COLO668 (cell line): ENCODE results near the gene LHX1.

Experiments used
- DNase-seq: peaks from one replicate; lab custom pipeline; 2025; ENCODE audit not compliant: unreplicated experiment; lab: John Stamatoyannopoulos, UW

Gene LHX1

DNA sequence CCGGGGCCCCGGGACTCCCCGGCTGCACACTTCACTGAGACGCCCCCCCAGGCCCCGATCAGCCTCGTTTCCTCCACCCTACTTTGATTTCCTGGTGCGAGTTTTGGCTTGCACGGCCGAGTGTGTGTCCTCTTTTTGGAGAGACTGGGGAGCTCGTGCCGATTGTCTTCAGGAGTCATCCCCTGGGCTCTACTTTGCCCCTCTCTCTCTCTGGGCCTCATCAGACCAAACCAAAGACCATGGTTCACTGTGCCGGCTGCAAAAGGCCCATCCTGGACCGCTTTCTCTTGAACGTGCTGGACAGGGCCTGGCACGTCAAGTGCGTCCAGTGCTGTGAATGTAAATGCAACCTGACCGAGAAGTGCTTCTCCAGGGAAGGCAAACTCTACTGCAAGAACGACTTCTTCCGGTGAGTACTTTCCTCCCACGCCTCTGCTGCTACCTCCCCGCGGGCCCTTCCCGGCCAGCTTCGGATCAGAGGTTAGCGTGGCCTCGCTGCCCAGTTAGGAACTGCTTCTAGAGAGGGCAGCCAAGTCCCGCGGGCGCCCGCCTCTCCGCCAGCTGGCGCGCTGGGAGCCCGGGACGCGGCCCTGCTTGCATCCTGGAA, 787 bp downstream of the LHX1 start:
- DNase-seq, result peak; percentile 13

DNA sequence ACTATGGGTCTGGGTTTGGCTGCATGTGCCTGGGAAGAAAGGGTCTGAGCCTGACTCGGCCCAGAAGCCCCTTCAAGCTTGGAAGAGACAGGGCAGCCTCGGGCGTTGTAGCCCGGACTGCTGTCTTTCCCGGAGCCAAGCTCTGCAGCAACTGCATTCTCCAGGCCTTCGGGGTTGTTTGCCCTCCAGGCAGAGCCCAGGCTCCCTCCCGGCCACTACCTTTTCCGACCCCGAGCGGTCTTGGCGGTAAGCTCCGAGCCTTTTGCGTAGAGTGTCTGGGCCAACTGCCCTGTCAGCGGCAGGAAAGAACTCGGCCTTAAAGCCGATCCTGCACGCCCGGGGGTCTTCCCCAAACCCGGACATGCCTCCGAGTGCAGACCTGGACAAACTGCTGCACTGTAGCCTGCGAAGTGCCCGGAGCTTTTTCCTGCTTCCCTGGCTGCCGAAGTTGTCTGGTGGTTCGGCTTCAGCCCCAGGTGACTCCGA, 1.3 kb downstream of the LHX1 start:
- peak; percentile 13 for DNase-seq

DNA sequence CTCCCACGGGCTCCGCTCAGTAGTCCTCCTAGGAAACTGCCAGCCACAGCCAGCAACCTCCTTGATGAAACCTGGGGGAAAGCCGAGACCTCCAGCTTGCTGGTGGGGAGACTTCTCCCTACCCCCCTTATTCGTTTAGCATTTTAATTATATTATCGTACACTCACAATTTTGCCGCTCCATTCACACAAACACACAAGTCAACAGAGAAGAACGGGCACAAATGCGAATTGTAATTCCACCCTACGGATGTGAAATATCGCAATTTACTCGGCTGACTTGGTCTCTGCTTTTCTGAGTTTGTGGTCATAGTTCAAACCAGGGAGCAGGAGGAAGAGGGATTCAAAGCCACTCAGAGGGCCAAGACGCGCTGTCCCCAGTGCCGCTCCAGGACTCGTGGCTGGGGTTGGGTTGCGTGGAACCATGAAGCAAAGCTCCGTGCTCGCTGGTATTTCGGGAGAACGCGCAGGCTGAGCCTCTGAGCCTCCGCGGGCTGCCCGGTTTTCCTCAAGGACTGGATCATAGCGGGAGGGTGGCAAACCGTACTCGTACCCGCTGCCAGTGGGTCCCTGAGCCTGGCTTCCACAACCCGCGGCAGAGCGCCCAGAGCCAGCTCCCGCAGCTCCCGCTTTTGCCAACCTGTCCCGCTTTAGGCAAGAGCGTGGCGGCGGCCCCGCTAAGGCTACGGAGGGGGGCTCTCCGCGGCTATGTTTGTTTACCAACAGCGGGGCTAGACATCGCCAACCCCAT, 2.0 kb downstream of the LHX1 start:
- no peak for DNase-seq

DNA sequence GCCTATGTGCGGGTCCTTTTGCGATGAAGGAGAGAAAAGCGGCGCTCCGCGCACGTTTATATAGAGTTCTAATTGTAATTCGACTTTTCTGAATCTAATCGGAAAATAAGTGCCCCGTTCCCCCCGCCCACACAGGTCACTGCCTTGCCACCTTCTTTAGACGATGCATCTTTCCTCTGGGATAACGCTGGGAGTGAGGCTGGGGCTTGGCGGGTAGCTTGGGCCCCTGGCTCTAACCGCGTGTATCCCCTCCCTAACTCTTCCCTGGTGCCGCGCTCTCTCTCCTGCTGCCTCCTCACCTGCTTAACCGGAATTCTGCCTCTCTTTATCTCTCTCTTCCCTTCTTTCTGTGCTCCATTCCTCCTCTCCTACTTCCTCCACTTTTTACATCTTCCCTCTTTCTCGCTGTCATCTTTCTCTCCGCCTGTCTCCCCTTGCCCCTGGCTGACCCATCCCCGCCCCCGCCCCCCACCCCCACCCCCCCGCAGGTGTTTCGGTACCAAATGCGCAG, 2.6 kb downstream of the LHX1 start:
- no peak for DNase-seq

DNA sequence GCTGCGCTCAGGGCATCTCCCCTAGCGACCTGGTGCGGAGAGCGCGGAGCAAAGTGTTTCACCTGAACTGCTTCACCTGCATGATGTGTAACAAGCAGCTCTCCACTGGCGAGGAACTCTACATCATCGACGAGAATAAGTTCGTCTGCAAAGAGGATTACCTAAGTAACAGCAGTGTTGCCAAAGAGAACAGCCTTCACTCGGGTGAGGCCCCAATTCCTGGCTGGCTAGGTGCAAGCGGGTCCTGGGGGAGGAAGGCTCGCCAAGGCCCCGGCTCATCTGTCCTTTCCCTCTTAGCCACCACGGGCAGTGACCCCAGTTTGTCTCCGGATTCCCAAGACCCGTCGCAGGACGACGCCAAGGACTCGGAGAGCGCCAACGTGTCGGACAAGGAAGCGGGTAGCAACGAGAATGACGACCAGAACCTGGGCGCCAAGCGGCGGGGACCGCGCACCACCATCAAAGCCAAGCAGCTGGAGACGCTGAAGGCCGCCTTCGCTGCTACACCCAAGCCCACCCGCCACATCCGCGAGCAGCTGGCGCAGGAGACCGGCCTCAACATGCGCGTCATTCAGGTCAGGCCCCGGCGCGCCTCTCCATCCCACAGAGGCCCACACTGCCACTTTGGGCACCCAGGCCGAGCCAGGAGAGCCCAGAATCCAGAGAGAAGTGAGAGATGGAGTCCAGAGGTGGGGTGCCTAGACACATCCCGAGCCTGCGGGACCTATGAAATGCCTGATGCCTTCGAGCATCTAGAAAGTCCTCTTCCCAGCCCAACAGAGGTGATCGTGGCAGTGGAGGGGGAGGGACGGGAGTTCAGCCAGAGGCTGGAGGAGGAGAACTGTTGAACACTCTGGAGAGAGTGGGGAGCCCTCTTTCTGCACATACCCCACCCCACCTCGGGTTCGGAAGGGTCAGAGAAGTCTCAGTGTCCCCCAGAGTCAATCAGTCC, 3.3 kb downstream of the LHX1 start:
- no peak for DNase-seq

DNA sequence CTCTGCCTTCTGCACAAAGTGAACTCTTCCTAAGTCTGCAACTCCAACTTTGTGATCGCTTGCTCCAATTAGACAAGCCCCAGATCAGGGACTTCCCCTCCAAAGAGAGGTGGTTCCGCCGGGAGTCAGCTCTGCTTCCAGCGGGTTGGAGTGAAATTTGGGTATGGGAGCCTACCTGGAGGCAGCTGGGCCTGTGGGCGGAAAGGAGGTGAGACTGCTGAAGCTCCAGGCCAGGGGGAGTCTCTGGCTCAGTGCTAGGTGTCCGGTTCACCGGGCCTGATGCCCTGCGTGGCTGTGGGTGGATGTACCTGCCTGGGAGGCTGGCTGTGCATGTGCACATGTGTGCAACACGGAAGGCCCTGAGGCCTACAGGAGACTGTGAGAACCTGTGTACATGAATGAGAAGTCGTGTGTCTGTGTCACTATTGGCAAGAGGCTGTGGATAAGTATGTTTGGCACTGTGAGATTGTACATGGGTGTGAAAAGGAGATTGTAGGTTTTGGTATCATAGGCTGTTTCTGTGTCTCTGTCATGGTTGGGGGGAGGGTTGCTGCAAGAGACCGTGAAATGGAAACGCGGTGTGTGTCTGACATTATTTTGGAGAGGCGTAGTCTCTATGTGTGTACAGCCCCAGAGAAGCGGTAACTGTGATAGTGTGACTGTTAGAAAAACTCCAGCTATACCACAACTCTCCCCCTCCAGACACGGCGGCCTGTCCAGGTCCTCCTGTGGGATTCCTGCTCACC, 4.2 kb downstream of the LHX1 start:
- no peak for DNase-seq

DNA sequence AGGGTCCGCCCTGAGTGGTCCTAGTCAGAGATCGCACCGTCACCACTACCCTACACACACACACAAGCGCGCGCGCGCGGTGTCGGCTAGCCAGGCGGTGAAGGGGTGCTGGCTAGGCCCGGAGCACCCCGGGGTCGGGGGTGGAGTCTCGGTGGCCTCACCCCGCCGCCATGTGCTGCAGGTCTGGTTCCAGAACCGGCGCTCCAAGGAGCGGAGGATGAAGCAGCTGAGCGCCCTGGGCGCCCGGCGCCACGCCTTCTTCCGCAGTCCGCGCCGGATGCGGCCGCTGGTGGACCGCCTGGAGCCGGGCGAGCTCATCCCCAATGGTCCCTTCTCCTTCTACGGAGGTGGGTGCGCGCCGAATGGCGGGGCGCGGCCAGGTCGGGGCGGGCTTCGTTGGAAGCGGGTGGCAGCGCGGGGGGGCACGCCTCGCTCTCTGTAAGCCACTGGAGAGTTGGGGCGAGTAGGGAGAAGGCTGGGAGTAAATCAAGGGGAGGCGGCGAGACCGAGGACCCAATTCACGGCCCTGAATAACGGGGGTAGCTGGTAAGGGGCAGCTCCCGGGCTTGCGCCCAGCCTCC, 4.8 kb downstream of the LHX1 start:
- peak; percentile 36 for DNase-seq

DNA sequence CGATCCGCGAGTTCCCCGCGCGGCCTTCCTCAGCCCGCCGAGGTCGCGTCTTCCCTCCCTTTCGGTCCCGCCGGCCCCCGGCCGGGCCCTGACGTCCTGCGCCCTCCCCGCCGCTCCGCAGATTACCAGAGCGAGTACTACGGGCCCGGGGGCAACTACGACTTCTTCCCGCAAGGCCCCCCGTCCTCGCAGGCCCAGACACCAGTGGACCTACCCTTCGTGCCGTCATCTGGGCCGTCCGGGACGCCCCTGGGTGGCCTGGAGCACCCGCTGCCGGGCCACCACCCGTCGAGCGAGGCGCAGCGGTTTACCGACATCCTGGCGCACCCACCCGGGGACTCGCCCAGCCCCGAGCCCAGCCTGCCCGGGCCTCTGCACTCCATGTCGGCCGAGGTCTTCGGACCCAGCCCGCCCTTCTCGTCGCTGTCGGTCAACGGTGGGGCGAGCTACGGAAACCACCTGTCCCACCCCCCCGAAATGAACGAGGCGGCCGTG, 5.4 kb downstream of the LHX1 start:
- DNase-seq, result no peak

DNA sequence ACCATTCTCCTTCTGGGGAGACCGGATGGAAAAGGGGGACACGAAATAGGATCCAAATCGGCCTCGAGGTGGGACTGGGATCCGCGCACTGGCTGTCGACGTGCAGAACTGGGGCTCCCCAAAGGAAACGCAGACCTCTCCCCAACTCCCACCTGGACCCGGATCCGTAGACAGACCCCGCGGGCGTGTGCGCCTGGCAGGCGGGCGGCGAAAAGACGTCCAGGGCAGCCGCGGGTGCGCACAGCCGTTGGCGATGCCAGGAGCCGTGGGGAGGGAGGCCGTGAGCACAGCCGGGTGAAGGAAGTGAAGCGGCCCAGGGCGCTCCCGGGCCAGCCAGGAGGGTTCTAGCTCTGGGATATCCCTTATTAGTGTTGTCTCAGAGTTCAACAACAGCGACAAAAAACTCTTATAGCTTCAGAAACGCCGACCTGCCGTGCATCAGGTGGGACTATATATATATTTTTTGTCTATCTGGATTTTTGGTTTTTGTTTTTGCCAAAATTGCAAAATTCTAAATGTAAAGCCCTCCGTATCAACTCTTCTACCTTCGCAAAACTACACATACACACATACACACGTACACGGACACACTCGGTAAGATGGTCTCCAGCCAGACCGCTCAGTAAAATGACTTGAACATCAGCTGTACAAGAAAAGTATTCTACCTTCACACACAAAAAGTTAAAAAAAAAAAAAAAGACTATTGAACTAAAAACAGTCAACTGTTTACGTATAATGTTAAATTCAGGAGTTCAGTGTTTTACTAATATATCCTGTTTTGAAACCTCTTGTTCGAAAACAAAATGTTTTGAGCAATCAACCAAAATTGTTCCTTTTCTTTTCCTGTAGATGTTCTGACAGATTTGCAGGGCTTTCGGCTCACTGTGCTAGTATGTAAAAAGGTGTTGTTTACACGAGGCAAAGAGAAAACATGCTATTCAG, 6.2 kb downstream of the LHX1 start:
- DNase-seq, result no peak

DNA sequence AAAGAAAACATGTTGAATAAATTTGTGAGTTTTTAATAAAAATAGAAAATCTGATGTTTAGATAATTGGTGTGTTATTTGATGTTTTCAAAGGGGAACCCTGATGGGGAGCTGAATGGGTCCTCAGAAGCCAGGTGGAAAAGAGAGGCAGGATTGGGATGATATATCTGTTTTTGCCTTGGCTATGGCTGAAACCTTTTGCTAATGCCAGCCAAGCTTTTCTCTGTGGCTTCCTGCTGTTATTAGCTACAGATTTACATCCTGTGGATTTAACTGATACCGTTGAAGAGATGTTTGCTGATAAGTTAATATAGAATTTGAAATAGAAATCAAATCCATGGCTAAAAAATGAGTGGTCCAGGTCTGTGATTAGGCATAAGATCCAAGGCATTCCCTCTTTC, 7.3 kb downstream of the LHX1 start:
- no peak for DNase-seq

DNA sequence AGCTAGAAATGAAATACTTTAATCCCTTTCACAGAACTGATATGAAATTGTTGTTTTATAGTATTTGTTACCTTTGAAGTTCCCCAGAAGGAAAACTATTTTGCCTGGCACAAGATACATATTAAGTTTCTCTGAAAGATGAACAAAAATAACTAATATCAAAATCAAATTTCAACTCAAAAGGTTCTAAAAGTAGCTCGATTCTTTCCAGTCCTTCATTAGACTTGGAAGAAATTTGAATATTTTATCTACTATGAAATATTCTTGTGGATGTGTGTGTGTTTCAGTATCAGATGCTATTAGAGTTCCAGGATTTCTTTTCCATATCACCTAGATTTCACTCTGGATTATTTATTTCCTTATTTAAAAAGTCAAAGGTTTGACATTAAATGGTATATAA, 7.9 kb downstream of the LHX1 start:
- DNase-seq, result no peak

DNA sequence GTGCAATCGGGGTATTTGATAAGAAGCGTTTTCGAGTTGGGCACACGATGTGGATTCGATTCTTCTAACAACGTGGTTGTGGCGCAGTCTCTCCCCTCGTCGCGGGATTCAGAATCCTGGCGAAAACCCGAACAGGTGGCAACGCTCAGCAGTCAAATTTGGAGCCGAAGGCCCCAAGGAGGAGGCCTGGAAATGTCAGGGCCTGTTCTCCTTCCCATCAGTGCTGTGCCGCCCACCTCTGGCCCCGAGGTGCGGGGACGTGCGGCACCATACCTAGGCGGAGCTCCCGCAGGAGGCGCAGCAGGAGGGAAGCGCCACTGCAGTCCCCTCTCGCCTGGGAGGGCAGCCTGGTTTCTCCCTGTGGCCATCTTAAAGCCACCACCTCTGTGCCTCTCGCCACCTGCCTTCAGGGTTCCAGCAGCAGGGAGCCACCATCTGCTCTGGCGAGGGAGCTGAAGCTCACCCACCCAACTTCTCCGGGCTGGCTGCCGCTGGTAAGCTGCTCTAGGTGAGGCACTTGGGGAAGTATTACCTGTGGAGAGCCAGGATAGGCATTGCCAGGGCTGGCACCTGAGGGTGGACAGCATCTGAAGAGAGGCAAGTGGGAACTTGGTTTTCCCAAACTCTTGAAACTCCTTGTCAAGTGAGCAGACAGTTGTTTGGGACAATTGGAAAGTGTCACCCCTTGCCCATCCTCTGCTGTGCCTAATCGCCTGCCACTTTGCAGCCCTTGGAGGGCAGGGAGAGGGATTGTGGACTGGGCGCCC, 8.9 kb downstream of the LHX1 start:
- DNase-seq, result no peak

DNA sequence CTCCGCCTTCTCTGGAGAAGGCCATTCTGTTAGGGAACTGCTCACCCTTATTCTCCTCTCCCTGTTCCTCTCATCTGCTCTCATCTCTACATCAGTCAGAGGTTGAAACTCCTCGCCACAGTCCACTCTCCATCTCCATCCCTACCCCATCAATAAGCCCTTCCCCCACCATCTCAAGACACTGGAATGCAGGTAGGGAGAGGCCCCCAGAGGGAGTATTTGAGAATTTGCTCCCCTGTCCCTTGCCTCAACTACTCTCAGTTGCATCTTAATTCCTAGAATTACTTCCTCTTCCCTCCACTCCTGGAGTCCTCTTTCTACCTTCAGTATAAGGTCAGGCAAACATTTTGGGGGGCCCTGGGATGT, 9.4 kb downstream of the LHX1 start:
- DNase-seq, result no peak

DNA sequence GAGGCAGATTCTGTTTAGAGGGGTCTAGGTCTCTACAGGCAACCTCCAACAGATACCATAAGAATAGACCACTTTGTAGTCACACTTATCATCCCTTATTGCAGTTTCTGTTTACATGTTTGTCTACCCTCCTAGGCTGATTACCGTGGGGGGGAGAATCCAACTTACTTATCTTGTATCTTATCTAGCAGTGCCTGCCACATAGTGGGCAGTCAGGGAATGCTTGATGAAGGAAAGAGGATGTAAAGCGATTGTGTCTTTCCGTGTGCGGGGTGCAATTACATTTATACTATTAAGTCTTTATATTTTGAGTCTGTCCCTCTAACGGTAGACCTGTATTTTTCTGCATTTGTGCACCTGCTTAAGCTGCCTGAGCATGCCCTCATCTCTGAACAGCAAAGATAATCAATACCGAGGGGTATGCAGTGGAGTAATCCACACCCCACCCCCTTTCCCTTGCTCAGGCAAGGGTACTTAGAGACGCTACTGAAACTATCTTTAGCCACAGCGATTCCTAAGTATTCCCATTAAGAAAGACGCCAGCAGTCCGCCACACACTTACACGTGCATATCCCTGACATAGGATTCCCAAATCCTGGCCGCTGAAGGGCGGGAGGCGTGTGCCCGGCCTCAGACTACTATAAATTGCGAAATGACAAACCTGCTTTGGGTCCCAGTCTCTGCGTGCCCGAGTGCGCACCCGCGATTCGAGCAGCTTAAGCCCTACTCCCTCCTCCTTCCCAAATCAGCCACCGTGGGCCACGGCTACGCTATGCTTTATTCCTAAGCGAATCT, 10.8 kb downstream of the LHX1 start:
- no peak for DNase-seq

DNA sequence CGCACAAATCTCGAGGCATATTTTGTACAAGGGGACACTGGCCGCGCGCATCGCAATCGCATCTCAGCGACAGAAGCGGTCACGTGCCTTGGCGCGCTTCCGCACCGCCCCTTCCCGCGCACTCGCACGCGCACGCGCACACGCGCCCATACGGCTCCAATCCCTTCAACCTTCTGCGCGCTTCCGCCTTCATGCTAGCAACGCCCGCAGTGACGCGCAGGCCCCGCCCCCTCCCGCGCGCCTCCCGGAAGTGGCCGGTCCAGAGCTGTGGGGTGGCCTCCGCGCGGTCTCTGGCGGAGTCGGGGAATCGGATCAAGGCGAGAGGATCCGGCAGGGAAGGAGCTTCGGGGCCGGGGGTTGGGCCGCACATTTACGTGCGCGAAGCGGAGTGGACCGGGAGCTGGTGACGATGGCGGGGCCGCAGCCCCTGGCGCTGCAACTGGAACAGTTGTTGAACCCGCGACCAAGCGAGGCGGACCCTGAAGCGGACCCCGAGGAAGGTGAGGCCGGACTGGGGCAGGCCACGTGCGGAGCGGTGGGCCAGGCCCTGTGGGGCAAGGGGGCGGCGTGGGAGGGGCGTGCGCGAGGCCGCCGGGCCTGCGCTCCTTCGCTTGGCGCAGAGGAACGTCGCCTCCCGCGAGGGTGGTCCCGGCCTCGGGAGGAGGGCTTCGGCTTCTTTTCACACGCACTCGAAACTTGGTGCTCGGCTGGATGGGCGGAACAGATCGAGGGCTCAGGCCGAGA, 11.6 kb downstream of the LHX1 start, which contains the start of gene AATF:
Gene AATF (plus strand): TSS at position 238 of the 744 bp plus-strand sequence. CDS start 172 bp downstream, at position 410.
- DNase-seq, result peak; percentile 93

DNA sequence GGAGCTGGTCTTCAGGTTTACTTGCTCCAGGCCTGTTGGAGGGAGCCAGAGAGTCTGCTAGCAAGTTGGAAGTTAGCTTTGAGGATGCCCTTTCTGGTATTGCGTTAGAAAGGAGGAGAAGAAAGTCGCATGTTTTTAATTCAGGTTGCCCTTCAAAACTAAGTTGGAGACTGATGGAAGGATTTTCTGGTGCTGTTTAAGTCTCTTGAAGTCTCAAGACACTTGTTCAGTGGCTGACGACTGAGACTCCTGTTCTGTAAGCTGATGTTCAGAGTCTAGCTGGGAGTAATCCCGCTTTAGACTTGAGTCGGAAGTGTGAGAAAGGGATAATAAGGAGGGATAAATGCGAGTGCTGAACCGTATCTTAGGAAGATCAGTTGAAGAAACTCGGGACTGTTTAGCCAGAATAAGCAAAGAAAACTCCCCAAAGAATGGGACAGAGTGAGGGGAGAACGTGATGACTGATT, 12.2 kb downstream of the LHX1 start:
- no peak for DNase-seq

DNA sequence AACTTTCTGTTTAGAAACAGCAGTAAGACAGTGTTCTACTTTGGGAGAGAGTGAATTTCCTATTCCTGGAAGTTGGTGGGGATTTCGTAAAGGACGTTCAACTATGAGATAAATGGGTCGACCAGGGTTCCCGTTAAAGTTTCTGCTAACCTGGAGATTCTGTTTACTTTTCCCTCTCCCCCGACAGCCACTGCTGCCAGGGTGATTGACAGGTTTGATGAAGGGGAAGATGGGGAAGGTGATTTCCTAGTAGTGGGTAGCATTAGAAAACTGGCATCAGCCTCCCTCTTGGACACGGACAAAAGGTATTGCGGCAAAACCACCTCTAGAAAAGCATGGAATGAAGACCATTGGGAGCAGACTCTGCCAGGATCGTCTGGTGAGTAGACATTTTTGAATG, 12.8 kb downstream of the LHX1 start:
- no peak for DNase-seq
